Skin of body (tissue), 3 donors: ENCODE results near the gene PCYT1B. TPM values are rescaled to one million over a fixed set of nuclear protein-coding genes. Genes with fewer than 3 reads are reported as not detected.

Experiments
- DNase-seq: peaks from one replicate; lab custom pipeline; 2025; lab: John Stamatoyannopoulos, UW
- small RNA-seq: library from RNA; depleted of rRNA; stranded (forward); fragments of <200 nt; gene quantifications from one replicate; pipeline ENCODE3, GENCODE V24; 2014; ENCODE audit warnings: low replicate concordance
- total RNA-seq: library from RNA; depleted of rRNA; stranded (reverse); fragments of >200 nt; gene quantifications from one replicate; pipeline ENCODE4 v1.2.3, GENCODE V29; 2014

Gene PCYT1B
- total RNA-seq, 1 donor from 2014 or later = 0.49 TPM

DNA sequence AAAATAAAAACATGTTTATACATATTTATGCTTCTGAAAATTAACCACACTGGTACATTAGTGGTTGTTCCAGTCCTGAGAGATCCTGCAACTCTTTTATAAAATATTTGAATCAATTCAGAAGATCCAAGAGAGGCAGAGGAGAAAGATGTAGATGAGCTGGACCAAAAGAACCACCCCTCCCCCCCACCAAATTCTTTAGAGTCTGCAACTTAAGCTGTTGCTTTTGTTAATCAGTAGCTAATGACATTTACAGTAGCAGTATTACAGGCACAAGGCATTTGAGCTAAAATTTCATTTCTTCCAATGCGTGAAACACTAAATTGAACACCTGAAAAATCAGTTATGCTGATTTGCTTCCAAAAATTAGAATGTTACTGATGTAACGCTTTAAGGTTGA lies 120.5 kb downstream of the PCYT1B start:
- no peak for DNase-seq

DNA sequence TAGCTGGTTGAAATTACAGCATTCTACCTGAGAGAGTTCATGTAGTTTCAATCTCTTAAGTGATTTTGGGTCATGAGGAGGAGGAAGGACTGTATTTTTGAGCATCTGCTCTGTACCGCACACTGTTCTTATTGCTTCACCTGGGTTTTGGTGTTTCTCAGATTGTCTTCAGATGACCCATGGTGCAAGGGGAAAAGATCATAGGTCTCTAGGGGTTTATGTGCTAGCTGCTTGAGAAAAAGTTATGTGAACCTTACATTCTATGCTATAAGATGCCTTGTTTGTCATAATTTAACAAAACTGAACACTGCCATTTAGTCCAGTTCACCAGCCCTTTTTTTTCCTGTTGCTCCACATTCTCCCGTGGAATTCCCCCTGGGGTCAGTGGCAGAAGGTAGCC lies 121.7 kb downstream of the PCYT1B start:
- DNase-seq = no peak

DNA sequence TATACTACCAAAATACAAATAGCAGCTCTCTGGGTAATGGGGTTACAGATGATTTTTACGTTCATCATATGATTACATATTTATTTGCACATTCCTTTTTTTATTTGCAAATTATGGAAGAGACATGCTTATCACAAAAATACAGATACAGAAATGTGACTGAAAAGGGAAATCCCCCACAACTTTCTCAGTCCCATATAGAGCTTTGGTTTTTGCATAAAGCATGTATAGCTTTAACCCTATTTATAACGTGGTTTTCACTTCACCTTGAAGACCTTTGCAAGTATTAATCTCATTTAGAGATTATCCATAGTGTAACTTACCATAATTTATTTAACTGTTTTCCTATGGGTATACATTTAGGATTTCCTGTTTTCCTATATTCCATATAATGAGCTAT lies 126.7 kb downstream of the PCYT1B start:
- no peak for DNase-seq

- DNase-seq = no peak
These were observed 131.7 kb downstream of the PCYT1B start for GRCh38 chrX:24515447-24515846.

- DNase-seq = no peak
These were observed 133.7 kb downstream of the PCYT1B start for GRCh38 chrX:24513416-24513815.

- DNase-seq = no peak
These were observed 138.8 kb downstream of the PCYT1B start for GRCh38 chrX:24508375-24508774.

Small RNA genes lying within 50 kb of the gene (small RNA-seq; reads per million reads assigned to genes)
- not detected for gene SNRPEP9

Other genes with a start within 250 kb of the PCYT1B start
- gene PDK3, start 182.1 kb downstream of the PCYT1B start, total RNA-seq = 12.6 TPM
- gene POLA1, start 46.6 kb upstream of the PCYT1B start, total RNA-seq = 24.1 TPM